ENCODE results near the gene ISM1. TPM values are rescaled to one million over a fixed set of nuclear protein-coding genes. Genes with fewer than 3 reads are reported as not detected.
A peak's percentile ranks its signal among the peaks of the same experiment; 100 is the strongest.

Gene ISM1
- total RNA-seq, 2 donors from 2014 or later = 0.59 to 1.3 TPM

DNA sequence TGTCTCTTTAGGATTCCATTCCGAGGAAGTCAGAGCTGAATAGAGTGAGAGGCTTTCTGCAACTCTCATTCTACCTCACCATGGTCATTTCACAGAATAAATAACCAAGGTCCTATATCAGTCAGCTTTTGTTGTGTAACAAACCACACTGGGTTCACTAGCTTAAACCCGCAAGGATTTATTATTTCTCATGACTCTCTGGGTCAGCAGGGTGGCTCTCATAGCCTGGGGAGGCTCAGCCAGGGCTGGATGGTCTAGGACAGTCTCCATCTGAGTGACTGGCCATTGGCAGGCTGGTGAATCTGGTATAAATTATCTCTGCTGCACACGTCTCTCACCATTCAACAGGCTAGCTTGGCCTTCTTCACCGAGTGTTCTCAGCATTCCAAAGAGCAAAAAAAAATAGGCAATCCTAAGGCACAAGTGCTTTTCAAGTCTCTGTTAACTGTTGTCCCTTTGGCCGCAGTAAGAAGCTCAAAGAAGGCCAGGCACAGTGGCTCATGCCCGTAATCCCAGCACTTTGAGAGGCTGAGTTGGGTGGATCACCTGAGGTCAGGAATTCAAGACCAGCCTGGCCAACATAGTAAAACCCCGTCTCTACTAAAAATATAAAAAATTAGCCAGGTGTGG, 39.7 kb downstream of the ISM1 start:
- Histone ChIP-seq H3K9me3 (no peaks in the 10 kb centered on the region), H3K27me3 (no peaks in the 10 kb centered on the region), H3K36me3 (no peaks in the 10 kb centered on the region), H3K4me1 (no peaks in the 10 kb centered on the region), H3K27ac (no peak overlapping the region), H3K4me3 (no peak overlapping the region)
- no peak for TF ChIP-seq CTCF (IDR thresholded peaks at IDR 0.05)
- DNase-seq (ENCODE audit: low spot score) = no peak

DNA sequence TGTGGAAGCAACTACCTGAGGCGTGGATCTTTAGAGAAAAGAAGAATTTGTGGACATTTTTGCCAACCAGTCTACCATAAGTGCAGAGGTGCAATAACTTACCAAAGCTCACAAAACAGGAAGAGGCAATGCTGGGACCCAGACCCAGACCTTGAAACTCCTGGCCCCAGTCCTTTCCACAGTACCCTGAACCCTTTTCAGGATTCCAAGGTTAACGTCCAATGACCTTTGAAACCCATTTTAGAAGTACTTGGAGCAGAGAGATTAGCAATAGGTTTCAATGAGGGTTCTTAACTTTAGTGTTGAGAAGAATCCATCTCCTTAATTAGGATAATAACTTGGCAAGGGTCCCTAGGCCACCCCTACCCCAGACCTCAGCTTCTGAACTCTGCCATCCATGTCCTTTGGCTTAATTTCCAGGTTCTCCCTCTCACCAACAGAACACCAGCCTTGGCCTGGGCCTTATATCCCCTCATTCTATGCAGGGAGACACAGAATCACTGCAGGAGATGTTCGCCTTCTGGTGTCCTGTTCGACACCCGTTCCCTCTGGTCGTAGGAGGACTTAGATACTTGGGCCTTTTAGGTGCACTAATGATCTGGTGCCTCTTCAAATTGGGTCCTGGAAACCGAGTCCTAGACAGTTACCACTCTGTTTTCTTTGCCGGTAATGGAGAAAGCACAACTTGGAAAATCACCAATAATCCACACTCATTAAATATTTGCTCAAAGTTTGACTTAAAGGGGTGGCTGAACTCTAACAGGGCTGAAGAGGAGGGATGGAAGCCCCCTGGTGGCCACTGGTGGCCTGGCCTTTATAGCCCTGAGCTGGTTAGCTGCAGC, 40.6 kb downstream of the ISM1 start:
- TF ChIP-seq CTCF (IDR thresholded peaks at IDR 0.05) = peak; percentile 50 to 78

DNA sequence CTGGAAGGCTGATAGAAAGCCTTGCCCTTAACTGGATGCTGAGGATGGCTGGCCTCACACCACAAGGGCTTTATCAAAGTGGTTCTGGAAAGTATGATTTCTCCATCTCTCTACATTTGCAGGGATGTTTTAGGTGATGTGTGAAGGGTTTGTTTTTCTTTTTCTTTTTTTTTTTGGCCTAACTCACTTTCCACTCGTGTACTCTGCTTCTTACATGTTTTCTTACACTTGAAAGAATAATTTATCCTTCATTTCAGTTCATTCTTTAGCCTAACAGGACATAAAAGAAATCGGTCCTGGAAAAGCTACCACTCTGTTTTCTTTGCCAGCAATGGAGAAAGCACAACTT, 41.2 kb downstream of the ISM1 start:
- Histone ChIP-seq H3K27ac (no peak overlapping the region), H3K4me3 (no peak overlapping the region), H3K4me1 (no peaks in the 10 kb centered on the region), H3K27me3 (no peaks in the 10 kb centered on the region), H3K9me3 (no peaks in the 10 kb centered on the region), H3K36me3 (no peaks in the 10 kb centered on the region)
- no peak for DNase-seq (ENCODE audit: low spot score)
- peak in 1 of 2 donors; percentile 1 for TF ChIP-seq CTCF (IDR thresholded peaks at IDR 0.05)

More for the DNA sequence above, 40.6 kb downstream of the ISM1 start:
- Histone ChIP-seq H3K4me1 (no peaks in the 10 kb centered on the region), H3K27ac (no peak overlapping the region), H3K4me3 (no peak overlapping the region), H3K36me3 (no peaks in the 10 kb centered on the region), H3K27me3 (no peaks in the 10 kb centered on the region), H3K9me3 (no peaks in the 10 kb centered on the region)
- DNase-seq (ENCODE audit: low spot score) = no peak

DNA sequence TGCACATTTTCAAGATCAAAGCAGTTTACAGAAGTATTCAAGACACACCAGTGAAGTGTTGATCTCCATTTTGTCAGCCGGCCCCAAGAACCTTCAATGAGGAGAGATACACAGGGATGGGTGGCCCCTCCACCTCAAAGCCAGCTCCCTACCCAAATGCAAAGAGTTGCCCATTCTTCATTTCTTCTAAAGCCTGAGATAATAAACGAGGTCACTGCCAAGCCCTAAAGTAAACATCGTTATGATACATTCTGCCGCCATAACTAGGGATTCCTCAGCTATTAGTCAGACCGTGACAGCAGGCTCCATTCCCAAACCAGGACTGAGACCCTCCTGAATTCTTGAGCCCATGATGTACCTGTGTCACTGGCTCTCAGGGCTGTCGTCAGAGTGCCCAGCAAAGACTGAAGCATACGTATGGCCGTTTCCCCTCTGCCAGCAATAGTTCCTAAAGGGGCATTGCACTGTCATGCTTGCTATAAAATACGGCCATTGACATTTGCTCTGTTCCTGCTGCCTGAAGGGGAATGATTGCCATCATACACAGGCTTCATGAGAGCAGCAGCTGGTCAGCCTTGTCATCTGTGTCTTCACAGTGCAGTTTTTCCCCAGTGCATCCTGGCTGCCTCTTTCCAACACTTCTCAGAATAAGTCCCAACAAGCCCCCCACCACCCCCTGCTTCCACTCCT, 41.7 kb downstream of the ISM1 start:
- Histone ChIP-seq H3K4me3 (no peak overlapping the region), H3K27me3 (no peaks in the 10 kb centered on the region), H3K36me3 (no peaks in the 10 kb centered on the region), H3K4me1 (no peaks in the 10 kb centered on the region), H3K9me3 (no peaks in the 10 kb centered on the region), H3K27ac (no peak overlapping the region)
- no peak for TF ChIP-seq CTCF (IDR thresholded peaks at IDR 0.05)
- DNase-seq (ENCODE audit: low spot score) = no peak

- Histone ChIP-seq H3K27me3 (no peaks in the 10 kb centered on the region), H3K9me3 (no peaks in the 10 kb centered on the region), H3K4me3 (no peak overlapping the region), H3K36me3 (no peaks in the 10 kb centered on the region), H3K4me1 (no peaks in the 10 kb centered on the region), H3K27ac (no peak overlapping the region)
- no peak for TF ChIP-seq CTCF (IDR thresholded peaks at IDR 0.05)
- no peak for DNase-seq (ENCODE audit: low spot score)
Observed at GRCh38 chr20:13263451-13263850, 42.4 kb downstream of the ISM1 start.

All from right atrium auricular region (tissue), 2 donors.